Esophagus (tissue), 2 donors: ENCODE results near the gene LBHD2. TPM values are rescaled to one million over a fixed set of nuclear protein-coding genes. Genes with fewer than 3 reads are reported as not detected.

Experiments used
- polyA plus RNA-seq, 2 donors: library from polyadenylated mRNA; stranded (reverse); fragments of 200-250 nt; gene quantifications; one replicate each; pipeline ENCODE4 v1.2.3, GENCODE V29; 2013
- donor health status: healthy with polysubstance abuse.
- donor health status: Bipolar disorder and iron deficiency.

LBHD2 gene
- polyA plus RNA-seq, 2 donors: not detected

Other genes with a start within 250 kb of the LBHD2 start
- gene AMN, start 161.5 kb upstream of the LBHD2 start, polyA plus RNA-seq: 10 to 100 TPM; 11.8 to 13.8 TPM
- gene CDC42BPB, start 26.7 kb upstream of the LBHD2 start, polyA plus RNA-seq: 10 to 100 TPM; 29.9 to 35.2 TPM
- under 1 TPM; 0.52 to 0.67 TPM for gene EXOC3L4, start 10.5 kb downstream of the LBHD2 start, polyA plus RNA-seq
- gene TNFAIP2, start 39.3 kb downstream of the LBHD2 start, polyA plus RNA-seq: 100 to 1,000 TPM in 1 of 2 donors, 10 to 100 TPM in 1; 93.7 to 219 TPM